GM12878 (cell line): ENCODE data around the gene AK5. TPM values are rescaled to one million over a fixed set of nuclear protein-coding genes. Genes with fewer than 3 reads are reported as not detected.

ENCODE experiments used
- ATAC-seq: fragments of 200-7000 bp; cut with Tn5 transposase; 3 replicates; pipeline ENCODE4 v1.9.1; 2020; ENCODE audit warnings: mild to moderate bottlenecking, moderate library complexity
- BruUV-seq: library from RNA; stranded (reverse); fragments of 400-500 nt; replicated peaks from 2 replicates; lab custom pipeline; 2021; lab: Mats Ljungman, UMichigan
- CTCF ChIA-PET: fragments of 300-600 bp; sonication (Branson Sonifier 250); formaldehyde crosslinking; extraction: SDS; loops from one replicate; lab custom pipeline; 2021; ENCODE audit warnings: inconsistent platforms; lab: Yijun Ruan, JAX
- POLR2A ChIA-PET: fragments of 350-600 bp; formaldehyde crosslinking; extraction: SDS; loops from one replicate; lab custom pipeline; 2021; ENCODE audit warnings: inconsistent platforms; lab: Charles Lee
- RAD21 ChIA-PET: fragments of 300-600 bp; sonication (Branson Sonifier 250); formaldehyde crosslinking; loops from one replicate; lab custom pipeline; 2023; ENCODE audit warnings: antibody characterized with exemption; ENCODE audit not compliant: unreplicated experiment; lab: Charles Lee
- SMC1A ChIA-PET: fragments of 300-600 bp; sonication (Branson Sonifier 250); formaldehyde crosslinking; loops from one replicate; lab custom pipeline; 2023; ENCODE audit not compliant: unreplicated experiment, uncharacterized antibody; lab: Charles Lee
- DNase-seq: peaks from one replicate; pipeline ENCODE4 v3.0.0-alpha.2; 2011; ENCODE audit warnings: low read depth, low spot score
- FAIRE-seq: peaks from 3 replicates; lab custom pipeline; 2011; peaks lifted over from hg19 to GRCh38; lab: Jason Lieb, UNC
- H2AFZ ChIP-seq: 2 replicates; pipeline ENCODE4 v1.6.0; 2011; ENCODE audit warnings: low read depth, low read length, control low read depth; ENCODE audit not compliant: control insufficient read depth
- H3K27ac ChIP-seq: 2 replicates; pipeline ENCODE4 v1.5.1; 2011; ENCODE audit warnings: control low read depth; ENCODE audit not compliant: control insufficient read depth, insufficient read depth
- H3K27me3 ChIP-seq, 2 experiments: replicated peaks in 1 of 2; 2 replicates each; pipeline versions ENCODE4 v1.6.0 to v1.6.1; 2011; ENCODE audit warnings: low read length in 1 of 2; ENCODE audit not compliant: control insufficient read depth in 2 of 2, insufficient read depth in 2 of 2
- H3K36me3 ChIP-seq, 2 experiments: 2 replicates each; pipeline ENCODE4 v1.5.1; 2011; ENCODE audit warnings: low read length in 1 of 2; ENCODE audit not compliant: control insufficient read depth in 2 of 2, insufficient read depth in 2 of 2
- H3K4me1 ChIP-seq: 2 replicates; pipeline ENCODE4 v1.6.1; 2011; ENCODE audit warnings: mild to moderate bottlenecking, low read length, moderate library complexity, mixed read lengths; ENCODE audit not compliant: control insufficient read depth, insufficient read depth
- H3K4me2 ChIP-seq: 2 replicates; pipeline ENCODE4 v1.6.0; 2011; ENCODE audit warnings: control low read depth; ENCODE audit not compliant: control insufficient read depth, insufficient read depth
- H3K4me3 ChIP-seq: fragments of 200-600 bp; sonication (generic); 2 replicates; pipeline ENCODE4 v1.5.1; 2016
- H3K79me2 ChIP-seq: 2 replicates; pipeline ENCODE4 v1.6.0; 2011; ENCODE audit warnings: low read length; ENCODE audit not compliant: control insufficient read depth, insufficient read depth
- H3K9ac ChIP-seq: 2 replicates; pipeline ENCODE4 v1.8.0; 2011; ENCODE audit warnings: low read length, control low read depth, mixed read lengths; ENCODE audit not compliant: control insufficient read depth, insufficient read depth
- H3K9me3 ChIP-seq: replicated peaks from 3 replicates; pipeline ENCODE4 v1.5.1; 2011; ENCODE audit warnings: mild to moderate bottlenecking, low read length; ENCODE audit not compliant: control insufficient read depth, insufficient read depth
- H4K20me1 ChIP-seq: 2 replicates; pipeline ENCODE4 v1.6.0; 2011; ENCODE audit not compliant: control insufficient read depth, insufficient read depth
- ASH2L ChIP-seq: fragments of 300-600, 200-600 bp; sonication (generic); IDR thresholded peaks from 2 replicates; pipeline ENCODE4 v1.6.1; 2017; ENCODE audit warnings: low read depth, mild to moderate bottlenecking, borderline replicate concordance
- BCL11A ChIP-seq: IDR thresholded peaks from 2 replicates; pipeline ENCODE4 v1.6.1; 2011; ENCODE audit warnings: low read depth, low read length
- BHLHE40 ChIP-seq, 2 experiments: fragments of 450-650 bp in 1 of 2; IDR thresholded peaks; 2 replicates each; pipeline ENCODE4 v1.6.1; 2011 to 2017; ENCODE audit warnings: low read depth in 2 of 2, borderline replicate concordance in 1 of 2, improper control_type of control experiment in 1 of 2, low read length in 1 of 2, mild to moderate bottlenecking in 1 of 2
- CEBPZ ChIP-seq: fragments of 150-350 bp; IDR thresholded peaks from 2 replicates; pipeline ENCODE4 v1.6.1; 2016; ENCODE audit warnings: low read depth, low read length
- CREB1 ChIP-seq: IDR thresholded peaks from 2 replicates; pipeline ENCODE4 v1.6.1; 2012; ENCODE audit warnings: low read depth, mild to moderate bottlenecking, inconsistent platforms
- E4F1 ChIP-seq: fragments of 450-650 bp; IDR thresholded peaks from 2 replicates; pipeline ENCODE4 v1.6.1; 2018; ENCODE audit warnings: borderline replicate concordance, mild to moderate bottlenecking; ENCODE audit not compliant: partially characterized antibody
- LARP7 ChIP-seq: fragments of 450-650 bp; IDR thresholded peaks from 2 replicates; pipeline ENCODE4 v1.6.1; 2017; ENCODE audit warnings: mild to moderate bottlenecking
- MTA2 ChIP-seq: fragments of 450-650 bp; IDR thresholded peaks from 2 replicates; pipeline ENCODE4 v1.6.1; 2016; ENCODE audit warnings: low read depth, mild to moderate bottlenecking, moderate library complexity
- NR2C2 ChIP-seq: IDR thresholded peaks from 2 replicates; pipeline ENCODE4 v1.6.1; 2011; ENCODE audit warnings: borderline replicate concordance, low read depth; ENCODE audit not compliant: control insufficient read depth, insufficient read length
- RELA ChIP-seq: fragments of 450-650 bp; IDR thresholded peaks from 2 replicates; pipeline ENCODE4 v1.8.0; 2014; ENCODE audit warnings: borderline replicate concordance; ENCODE audit not compliant: partially characterized antibody
- SREBF1 ChIP-seq: IDR thresholded peaks from 2 replicates; pipeline ENCODE4 v1.6.1; 2012; ENCODE audit warnings: mild to moderate bottlenecking, low read length
- STAT3 ChIP-seq: IDR thresholded peaks from 2 replicates; pipeline ENCODE4 v1.6.1; 2011; ENCODE audit warnings: low read depth, low read length, improper control_type of control experiment
- WGBS: methylation state at CpG from one replicate; pipeline ENCODE4 v1.1.6; 2016; ENCODE audit warnings: low lambda C conversion rate; ENCODE audit not compliant: insufficient replicate concordance, insufficient coverage; ENCODE audit errors: missing lambda C conversion rate; 5-methylcytosine and 5-hydroxymethylcytosine counted together
- in situ Hi-C: fragments of 300-500 bp; cut with MboI; formaldehyde crosslinking; loops from 9 replicates; pipeline ENCODE4 v1.14.3; 2018; ENCODE audit warnings: mixed read lengths
- intact Hi-C: fragments of 100-400 bp; cut with micrococcal nuclease; formaldehyde crosslinking; loops from one replicate; pipeline ENCODE4 v1.14.2; 2022; ENCODE audit not compliant: unreplicated experiment
- polyA plus RNA-seq, 11 experiments: library from polyadenylated mRNA; depleted of rRNA in 4 of 11; unstranded in 6 of 11; stranded (reverse) in 5 of 11; fragments of >200 nt; fragmentation: Nextera tagmentation in 4 of 11; fragmentation: Illumina TruSeq in 1 of 11; extraction: Ambion mirVana in 4 of 11; extraction: Trizol in 1 of 11; gene quantifications; 1 replicate in 1 of 11; 2 replicates in 10 of 11; pipeline versions ENCODE4 v1.2.1 to v1.2.3, GENCODE V29; 2011 to 2016; ENCODE audit warnings: inconsistent platforms in 2 of 11, missing spikeins in 2 of 11, low read depth in 1 of 11
- total RNA-seq, 4 experiments: library from RNA; depleted of rRNA in 3 of 4; stranded (reverse); fragments of >200 nt in 3 of 4; fragmentation: Illumina TruSeq in 1 of 4; extraction: Trizol in 1 of 4; gene quantifications; 2 replicates each; pipeline versions ENCODE4 v1.2.1 to v1.2.3, GENCODE V29; 2013 to 2021

AK5 gene
- total and polyA plus RNA-seq, 10 of the 15 experiments (the other 5 are each of a cell fraction or from before 2014, with no cell fraction given) = 0.08 to 0.33 TPM; not detected in 8

GRCh38 chr1:77316006-77316405, 34.2 kb downstream of the AK5 start:
- Histone ChIP-seq H3K4me2 (no peak overlapping the region), H3K79me2 (no peaks in the 10 kb centered on the region), H3K4me1 (no peaks in the 10 kb centered on the region), H2AFZ (no peak overlapping the region), H3K4me3 (no peak overlapping the region), H3K27ac (no peak overlapping the region), H3K9me3 (no peaks in the 10 kb centered on the region), H3K36me3 (no peaks in the 10 kb centered on the region), H3K9ac (no peak overlapping the region), H3K27me3 (no peaks in the 10 kb centered on the region; a peak in 1 of 4 replicates), H4K20me1 (no peaks in the 10 kb centered on the region)
- CTCF ChIA-PET = interaction anchor here (0.9 kb wide), 1 partner anchor 10 kb away, joined by 4 read pairs; no protein-coding TSS in a partner anchor
- 56% methylated on average over 1 of the region's 1 CpG for WGBS
- SMC1A ChIA-PET = no interaction called here
- DNase-seq (no peak), ATAC-seq (no peak), FAIRE-seq (no peak)
- in situ Hi-C loops (no loop called here), intact Hi-C loops (no loop called here)
- POLR2A ChIA-PET = no interaction called here
- BruUV-seq = no TSS peak
- RAD21 ChIA-PET = no interaction called here
- no peak for TF ChIP-seq CREB1
- TF ChIP-seq STAT3 = no peak
- no peak for TF ChIP-seq MTA2

- no TSS peak for BruUV-seq
- intact Hi-C loops = no loop called here
- ChIA-PET CTCF (interaction anchor here (0.9 kb wide), 1 partner anchor 9 kb away, joined by 4 read pairs; no protein-coding TSS in a partner anchor), SMC1A (no interaction called here), RAD21 (no interaction called here), POLR2A (no interaction called here)
- WGBS = 2% methylated on average over 3 of the region's 3 CpGs
- Histone ChIP-seq H3K9me3 (no peaks in the 10 kb centered on the region), H3K4me3 (no peak overlapping the region), H4K20me1 (no peaks in the 10 kb centered on the region), H3K27ac (no peak overlapping the region), H3K4me2 (no peak overlapping the region), H3K4me1 (no peaks in the 10 kb centered on the region), H3K9ac (no peak overlapping the region), H3K36me3 (no peaks in the 10 kb centered on the region), H3K27me3 (no peaks in the 10 kb centered on the region; a peak in 1 of 4 replicates), H3K79me2 (no peaks in the 10 kb centered on the region), H2AFZ (no peak overlapping the region)
- DNase-seq = no peak
- no peak for ATAC-seq
- FAIRE-seq = no peak
- in situ Hi-C loops = no loop called here
- TF ChIP-seq E4F1 (no peak), MTA2 (no peak), BCL11A (no peak), BHLHE40 (IDR thresholded peaks at IDR 0.05; ENCODE audit: borderline replicate concordance in 1 of 2, low read depth in 2 of 2, low read length in 1 of 2) (no peak), ASH2L (no peak), LARP7 (no peak), RELA (no peak), SREBF1 (no peak), CEBPZ (no peak), NR2C2 (no peak)
Observed at GRCh38 chr1:77316966-77317365, 35.1 kb downstream of the AK5 start.
